MM.1S (cell line): ENCODE measurements around the gene MMP24OS.

ENCODE experiments used
- EZH2 ChIP-seq: fragments of 300-600 bp; sonication (generic); optimal IDR thresholded peaks from 2 replicates; pipeline ENCODE3; 2017; ENCODE audit warnings: low read depth, mild to moderate bottlenecking, antibody characterized with exemption, low read length, mixed read lengths
- EZH2phosphoT487 ChIP-seq: fragments of 300-600 bp; sonication (generic); IDR thresholded peaks from 2 replicates; pipeline ENCODE4 v1.6.1; 2018; ENCODE audit warnings: antibody characterized with exemption, low read length
- TF ChIP-seq, protein P1 (sequence below): fragments of 300-600 bp; sonication (generic); IDR thresholded peaks from 2 replicates; pipeline ENCODE4 v1.5.1; 2016; ENCODE audit warnings: antibody characterized with exemption, low read length, mixed read lengths

DNA sequence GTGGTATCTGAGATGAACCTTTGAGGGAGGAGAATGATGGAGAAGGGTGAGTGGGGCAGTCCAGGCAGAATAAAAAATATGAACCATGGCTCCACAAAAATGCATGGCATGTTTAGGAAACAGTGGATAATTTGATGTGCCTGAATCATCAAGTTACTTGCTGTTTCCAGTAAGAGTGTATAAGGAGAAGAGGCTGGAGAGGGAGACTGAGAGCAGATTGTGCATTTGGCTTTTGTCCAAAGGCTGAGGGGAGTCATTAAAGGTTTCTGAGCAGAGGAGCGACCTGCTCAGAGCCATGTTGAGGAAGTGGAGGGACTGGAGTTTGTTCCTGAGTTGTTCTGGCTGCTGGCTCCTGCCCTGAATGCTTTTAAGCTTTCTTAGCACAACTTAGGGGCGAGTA lies 45.3 kb downstream of the MMP24OS start:
- TF ChIP-seq, protein P1, sequence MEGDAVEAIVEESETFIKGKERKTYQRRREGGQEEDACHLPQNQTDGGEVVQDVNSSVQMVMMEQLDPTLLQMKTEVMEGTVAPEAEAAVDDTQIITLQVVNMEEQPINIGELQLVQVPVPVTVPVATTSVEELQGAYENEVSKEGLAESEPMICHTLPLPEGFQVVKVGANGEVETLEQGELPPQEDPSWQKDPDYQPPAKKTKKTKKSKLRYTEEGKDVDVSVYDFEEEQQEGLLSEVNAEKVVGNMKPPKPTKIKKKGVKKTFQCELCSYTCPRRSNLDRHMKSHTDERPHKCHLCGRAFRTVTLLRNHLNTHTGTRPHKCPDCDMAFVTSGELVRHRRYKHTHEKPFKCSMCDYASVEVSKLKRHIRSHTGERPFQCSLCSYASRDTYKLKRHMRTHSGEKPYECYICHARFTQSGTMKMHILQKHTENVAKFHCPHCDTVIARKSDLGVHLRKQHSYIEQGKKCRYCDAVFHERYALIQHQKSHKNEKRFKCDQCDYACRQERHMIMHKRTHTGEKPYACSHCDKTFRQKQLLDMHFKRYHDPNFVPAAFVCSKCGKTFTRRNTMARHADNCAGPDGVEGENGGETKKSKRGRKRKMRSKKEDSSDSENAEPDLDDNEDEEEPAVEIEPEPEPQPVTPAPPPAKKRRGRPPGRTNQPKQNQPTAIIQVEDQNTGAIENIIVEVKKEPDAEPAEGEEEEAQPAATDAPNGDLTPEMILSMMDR = no peak
- TF ChIP-seq EZH2 (no peak), EZH2phosphoT487 (no peak)
